Uterus (tissue), 4 donors: ENCODE measurements around the gene BAIAP2. TPM values are rescaled to one million over a fixed set of nuclear protein-coding genes. Genes with fewer than 3 reads are reported as not detected.

Experiments
- DNase-seq, 2 donors: peaks; one replicate each; pipeline ENCODE4 v3.0.0-alpha.2; 2019 to 2020
- H3K27ac ChIP-seq, 2 donors: fragments of 200-600 bp; sonication (generic); 1 replicate in 1 of 2; 2 replicates in 1 of 2; pipeline ENCODE4 v1.5.1; 2016 to 2018
- H3K27me3 ChIP-seq, 2 donors: fragments of 200-600 bp; sonication (generic); one replicate each; pipeline ENCODE4 v1.5.1; 2018 to 2019; ENCODE audit warnings: control low read depth in 1 of 2
- H3K36me3 ChIP-seq, 2 donors: fragments of 200-600 bp; sonication (generic); one replicate each; pipeline ENCODE4 v1.5.1; 2019; ENCODE audit warnings: control low read depth in 1 of 2
- H3K4me1 ChIP-seq, 2 donors: fragments of 200-600 bp; sonication (generic); one replicate each; pipeline ENCODE4 v1.5.1; 2018 to 2019; ENCODE audit warnings: control low read depth in 1 of 2
- H3K4me3 ChIP-seq, 2 donors: fragments of 200-600 bp; sonication (generic); 1 replicate in 1 of 2; 2 replicates in 1 of 2; pipeline ENCODE4 v1.5.1; 2018 to 2019; ENCODE audit warnings: mild to moderate bottlenecking in 1 of 2
- H3K9me3 ChIP-seq, 2 donors: fragments of 200-600 bp; sonication (generic); one replicate each; pipeline ENCODE4 v1.5.1; 2019; ENCODE audit warnings: control low read depth in 1 of 2
- CTCF ChIP-seq, 4 experiments: fragments of 200-600 bp in 2 of 4; fragments of 450-650 bp in 2 of 4; sonication (generic) in 2 of 4; IDR thresholded peaks; one replicate each; pipeline ENCODE4 v1.5.1; 2016 to 2019; ENCODE audit warnings: antibody characterized with exemption in 4 of 4, mild to moderate bottlenecking in 2 of 4, moderate library complexity in 1 of 4
- POLR2A ChIP-seq, 2 donors: fragments of 450-650 bp; IDR thresholded peaks; one replicate each; pipeline ENCODE4 v1.6.1; 2016; ENCODE audit warnings: antibody characterized with exemption in 2 of 2, mild to moderate bottlenecking in 1 of 2, moderate library complexity in 1 of 2
- intact Hi-C: fragments of 100-400 bp; cut with DNase I; formaldehyde crosslinking; loops from one replicate; pipeline ENCODE4 v1.15.1; 2023; ENCODE audit warnings: low total_unique reads
- total RNA-seq, 4 donors: library from RNA; depleted of rRNA in 3 of 4; stranded (reverse); fragments of >200 nt in 3 of 4; gene quantifications; one replicate each; pipeline versions ENCODE4 v1.1.0 to v1.2.4, GENCODE V29; 2014 to 2023
- donor health status: DM: yes; HTN: yes; CAD: no.

The BAIAP2 gene
- total RNA-seq, 4 donors from 2014 or later, result 16.5 to 70.7 (median 45.8) TPM

GRCh38 chr17:81114351-81115093 is 79.6 kb downstream of the BAIAP2 start:
- H3K4me3 ChIP-seq, result no peak overlapping the region
- no peaks in the 10 kb centered on the region for H3K36me3 ChIP-seq
- TF ChIP-seq CTCF (IDR thresholded peaks at IDR 0.05) (no peak), POLR2A (IDR thresholded peaks at IDR 0.05) (no peak)
- H3K9me3 ChIP-seq, result no peaks in the 10 kb centered on the region
- DNase-seq, result no peak
- H3K27ac ChIP-seq, result no peak overlapping the region
- no peaks in the 10 kb centered on the region for H3K27me3 ChIP-seq
- peaks cover 0 to 10% of the 10 kb centered on the region in 2 donors for H3K4me1 ChIP-seq
- intact Hi-C loops, result no loop called here

GRCh38 chr17:81115219-81115618 is 80.3 kb downstream of the BAIAP2 start:
- Histone ChIP-seq H3K27me3 (no peaks in the 10 kb centered on the region), H3K4me1 (peaks cover 0 to 15% of the 10 kb centered on the region in 2 donors), H3K27ac (no peak overlapping the region), H3K36me3 (no peaks in the 10 kb centered on the region), H3K4me3 (no peak overlapping the region), H3K9me3 (no peaks in the 10 kb centered on the region)
- TF ChIP-seq POLR2A (IDR thresholded peaks at IDR 0.05), result no peak
- TF ChIP-seq CTCF (IDR thresholded peaks at IDR 0.05), result no peak
- no peak for DNase-seq
- intact Hi-C loops, result no loop called here

GRCh38 chr17:81115749-81116464 is 81.0 kb downstream of the BAIAP2 start:
- H3K4me3 ChIP-seq, result no peak overlapping the region
- no peaks in the 10 kb centered on the region for H3K36me3 ChIP-seq
- TF ChIP-seq POLR2A (IDR thresholded peaks at IDR 0.05) (no peak), CTCF (IDR thresholded peaks at IDR 0.05) (no peak)
- H3K4me1 ChIP-seq, result peaks cover 0 to 15% of the 10 kb centered on the region in 2 donors
- intact Hi-C loops, result no loop called here
- no peak for DNase-seq
- no peak overlapping the region for H3K27ac ChIP-seq
- no peaks in the 10 kb centered on the region for H3K9me3 ChIP-seq
- no peaks in the 10 kb centered on the region for H3K27me3 ChIP-seq

- H3K27me3 ChIP-seq, result no peaks in the 10 kb centered on the region
- no peak overlapping the region for H3K27ac ChIP-seq
- no peaks in the 10 kb centered on the region for H3K9me3 ChIP-seq
- H3K36me3 ChIP-seq, result no peaks in the 10 kb centered on the region
- no peak overlapping the region for H3K4me3 ChIP-seq
- peaks cover 0 to 15% of the 10 kb centered on the region in 2 donors for H3K4me1 ChIP-seq
- TF ChIP-seq POLR2A (IDR thresholded peaks at IDR 0.05), result no peak
- TF ChIP-seq CTCF (IDR thresholded peaks at IDR 0.05), result no peak
- DNase-seq, result no peak
- intact Hi-C loops, result no loop called here
Measured at GRCh38 chr17:81116704-81117103, 81.8 kb downstream of the BAIAP2 start.

GRCh38 chr17:81117672-81118198 is 82.8 kb downstream of the BAIAP2 start:
- no peak overlapping the region for H3K4me3 ChIP-seq
- H3K9me3 ChIP-seq, result no peaks in the 10 kb centered on the region
- DNase-seq, result no peak
- H3K27ac ChIP-seq, result no peak overlapping the region
- H3K36me3 ChIP-seq, result no peaks in the 10 kb centered on the region
- no peak for TF ChIP-seq CTCF (IDR thresholded peaks at IDR 0.05)
- TF ChIP-seq POLR2A (IDR thresholded peaks at IDR 0.05), result no peak
- peaks cover 0 to 15% of the 10 kb centered on the region in 2 donors for H3K4me1 ChIP-seq
- no peaks in the 10 kb centered on the region for H3K27me3 ChIP-seq
- intact Hi-C loops, result no loop called here
